Hematopoietic multipotent progenitor cell treated with erythropoietin and hydrocortisone succinate and interleukin-3 and kit ligand, for 17 days (in vitro differentiated cells): ENCODE measurements around the gene EPAS1.

ENCODE experiments used
- DNase-seq: peaks from one replicate; pipeline ENCODE4 v3.0.0-alpha.2; 2015; ENCODE audit warnings: low spot score

The EPAS1 gene

DNA sequence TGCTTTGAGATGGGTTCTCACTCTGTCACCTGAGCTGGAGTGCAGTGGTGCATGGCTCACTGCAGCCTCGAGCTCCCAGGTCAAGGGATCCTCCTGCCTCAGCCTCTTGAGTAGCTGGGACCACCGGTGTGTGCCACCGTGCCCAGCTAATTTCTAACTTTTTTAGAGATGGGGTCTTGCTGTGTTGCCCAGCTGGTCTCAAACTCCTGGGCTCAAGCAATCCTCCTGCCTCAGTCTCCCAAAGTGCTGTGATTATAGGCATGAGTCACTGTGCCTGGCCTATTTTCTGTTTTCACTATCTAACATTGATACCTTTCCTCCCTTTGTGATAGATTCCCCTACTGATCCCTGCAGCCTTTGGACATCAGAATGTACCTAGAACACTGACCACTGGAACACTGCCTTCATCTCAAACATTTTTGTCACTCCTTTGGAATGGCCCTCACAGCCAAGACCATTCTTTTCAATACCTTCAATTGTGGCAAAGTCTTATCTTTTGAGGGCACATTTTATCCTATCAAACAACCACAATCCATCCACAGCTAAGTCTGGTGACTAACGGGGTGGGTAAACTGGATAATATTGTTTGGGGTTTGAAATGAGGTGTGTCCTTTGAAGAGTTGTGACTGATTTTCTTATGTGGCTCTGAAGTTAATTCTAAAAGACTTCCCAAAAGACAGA, 43.7 kb downstream of the EPAS1 start:
- DNase-seq, result peak; percentile 13

DNA sequence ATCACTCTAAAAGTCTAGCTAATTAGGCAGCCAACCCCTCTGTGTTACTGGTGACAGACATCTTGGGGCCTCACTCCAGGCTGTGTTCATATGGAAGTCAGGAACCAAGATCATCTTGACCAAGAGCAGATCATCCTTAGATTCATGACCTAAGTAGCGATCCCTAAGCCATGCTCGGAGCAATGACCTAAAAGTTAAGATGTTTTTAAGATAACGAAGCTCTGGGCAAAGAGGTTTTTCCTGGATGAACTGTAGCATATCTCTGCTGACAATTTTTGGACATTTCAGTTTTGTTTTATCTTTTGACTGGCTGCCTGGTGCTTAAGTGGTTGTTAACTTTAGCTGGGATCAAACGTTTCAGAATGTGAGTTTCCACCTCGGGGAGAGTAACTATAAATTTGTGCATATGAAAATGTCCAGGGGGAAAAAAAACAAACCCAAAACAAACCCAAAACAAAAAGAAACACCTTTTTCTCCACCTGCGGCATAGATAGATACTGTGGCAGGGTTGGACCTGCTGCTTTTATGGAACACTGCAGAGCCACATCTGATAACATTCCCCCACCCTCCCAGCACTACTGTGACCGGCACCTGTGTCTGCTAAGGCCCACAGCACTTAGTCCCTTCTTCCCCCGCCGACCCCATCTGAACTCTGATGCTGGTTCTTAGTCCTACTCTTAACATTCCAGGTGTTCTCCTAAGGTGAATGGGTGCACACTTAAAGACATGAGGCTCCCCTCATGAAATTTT, 45.5 kb downstream of the EPAS1 start:
- no peak for DNase-seq

DNA sequence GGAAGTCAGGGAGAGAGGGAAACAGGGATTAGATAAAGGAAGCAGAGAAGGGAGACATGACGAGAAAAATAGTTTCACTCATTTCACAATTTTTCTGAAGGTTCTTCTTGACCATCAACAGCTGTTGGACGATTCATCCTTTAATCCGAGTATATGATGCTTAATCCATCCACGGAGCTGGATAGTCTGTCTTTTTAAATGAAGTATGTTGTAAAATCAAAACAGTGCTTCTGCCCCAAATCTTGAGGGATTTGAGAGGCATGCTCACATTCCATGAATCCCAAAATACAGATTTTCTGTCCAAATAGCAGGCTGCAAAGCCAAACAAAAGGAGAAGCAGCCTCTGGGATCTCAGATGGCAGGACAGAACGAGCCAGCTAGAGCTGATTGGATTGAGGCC, 47.5 kb downstream of the EPAS1 start:
- DNase-seq, result no peak

- no peak for DNase-seq
Observed at GRCh38 chr2:46345775-46346174, 48.6 kb downstream of the EPAS1 start.

GRCh38 chr2:46346719-46347118, 49.5 kb downstream of the EPAS1 start:
- DNase-seq, result no peak

GRCh38 chr2:46347648-46348280, 50.6 kb downstream of the EPAS1 start:
- DNase-seq, result no peak

- no peak for DNase-seq
Observed at GRCh38 chr2:46349115-46349547, 51.9 kb downstream of the EPAS1 start.

DNA sequence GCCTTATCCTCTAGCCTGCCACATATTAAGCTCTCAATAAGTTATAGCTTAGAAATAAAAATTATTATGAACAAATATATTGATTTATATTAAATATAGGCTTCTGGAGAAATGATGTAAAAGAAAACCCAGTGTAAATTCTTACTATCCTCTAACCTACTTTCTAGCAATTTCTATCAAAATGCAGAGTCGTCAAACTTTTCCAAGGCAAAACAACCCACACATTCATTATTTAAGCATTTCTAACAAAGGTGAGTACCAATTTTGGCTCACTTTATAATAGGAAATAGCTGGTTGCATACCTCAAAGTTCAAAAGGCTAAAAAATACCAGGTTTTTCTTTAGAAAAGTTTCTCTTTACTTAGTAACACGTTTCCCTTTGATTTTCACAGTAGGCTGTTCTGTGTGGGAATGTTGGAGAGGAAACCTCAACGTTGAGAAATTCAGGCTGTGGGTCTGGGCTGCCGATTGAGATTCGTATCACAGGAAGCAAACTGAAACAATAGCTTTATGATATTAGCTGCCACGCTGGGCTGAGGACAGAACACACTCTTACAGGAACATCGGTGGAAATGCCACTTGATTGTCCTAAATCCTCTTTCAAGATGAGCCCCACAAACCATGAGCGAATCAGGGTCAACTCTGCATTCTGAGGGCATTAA, 53.0 kb downstream of the EPAS1 start:
- no peak for DNase-seq

- DNase-seq, result no peak
Observed at GRCh38 chr2:46351098-46351749, 54.0 kb downstream of the EPAS1 start.

DNA sequence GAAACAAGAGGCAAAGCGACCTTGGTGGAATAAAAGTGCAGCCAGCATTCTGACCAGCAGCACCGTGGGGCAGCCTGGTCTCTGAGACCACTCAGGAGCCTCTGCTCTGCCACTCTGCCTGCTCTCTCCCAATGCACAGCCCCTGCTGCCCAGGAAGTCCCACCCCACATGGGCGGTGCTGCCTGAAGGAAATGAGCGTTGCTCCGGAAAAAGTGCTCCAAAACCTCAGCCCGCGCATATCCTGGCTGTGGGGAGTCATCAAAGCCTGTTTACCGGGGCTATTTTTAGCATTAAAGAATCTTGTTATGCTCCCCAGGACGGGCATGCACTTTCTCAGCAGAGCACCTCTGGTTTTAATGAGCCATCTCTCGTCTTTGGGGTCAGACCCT, 54.5 kb downstream of the EPAS1 start:
- no peak for DNase-seq

DNA sequence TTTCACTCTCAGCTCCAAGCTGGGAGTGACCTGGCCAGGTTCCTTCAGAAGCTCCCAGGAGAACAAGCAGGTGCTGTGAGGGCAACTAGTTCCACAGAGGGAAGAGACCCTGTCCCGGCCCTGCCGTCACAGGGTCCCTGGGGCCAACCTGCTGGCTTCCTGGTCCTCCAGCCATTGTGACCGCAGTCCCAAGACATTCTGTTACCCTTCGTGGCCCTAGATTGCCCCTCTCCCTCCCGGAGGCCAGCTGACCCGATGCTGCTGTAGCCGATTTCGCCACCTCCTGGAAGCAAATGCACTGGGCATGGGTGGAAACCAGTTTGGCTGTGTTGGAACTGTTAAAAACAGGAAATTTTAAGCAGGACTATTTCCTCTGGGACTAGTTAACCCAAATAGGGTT, 55.4 kb downstream of the EPAS1 start:
- DNase-seq, result no peak

DNA sequence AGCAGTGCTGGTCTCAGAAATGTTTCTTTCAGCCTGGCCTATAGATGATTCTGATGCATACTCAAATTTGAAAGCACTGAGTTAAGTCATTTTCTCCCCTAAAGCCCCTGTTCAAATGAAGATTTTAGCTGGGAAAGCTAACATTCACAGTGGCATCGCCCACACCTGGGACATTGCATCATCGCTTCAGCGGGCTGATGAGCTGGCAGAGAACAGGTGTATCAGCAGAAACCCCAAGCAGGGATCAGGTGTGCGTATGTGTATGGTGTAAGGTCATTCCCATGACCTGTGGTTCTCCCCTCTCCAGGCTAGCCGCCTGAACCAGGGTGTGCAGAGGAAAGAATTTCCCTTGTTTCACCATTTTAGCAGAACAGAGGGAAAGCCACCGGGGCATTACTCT, 56.3 kb downstream of the EPAS1 start:
- DNase-seq, result no peak

- no peak for DNase-seq
Observed at GRCh38 chr2:46355756-46356155, 58.5 kb downstream of the EPAS1 start.

DNA sequence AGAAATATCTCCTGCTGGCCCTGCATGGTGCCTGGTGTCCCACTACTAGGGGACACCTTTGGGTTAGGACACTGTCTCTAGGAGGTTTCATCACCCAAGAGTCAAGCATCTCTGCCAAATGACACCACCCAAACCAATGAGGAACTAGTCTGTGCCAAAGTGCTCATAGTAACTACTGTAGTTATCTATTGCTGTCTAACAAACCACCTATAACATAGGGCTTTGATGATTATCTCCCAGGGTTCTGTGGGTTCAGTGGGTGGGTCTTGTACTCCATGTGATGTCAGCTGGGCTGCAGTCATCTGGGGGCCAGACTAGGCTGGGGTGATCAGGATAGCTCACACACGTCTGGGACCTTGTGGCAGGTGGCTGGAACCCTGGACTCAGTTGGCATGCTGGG, 59.8 kb downstream of the EPAS1 start:
- DNase-seq, result no peak

GRCh38 chr2:46358713-46359112, 61.5 kb downstream of the EPAS1 start:
- DNase-seq, result no peak

- DNase-seq, result no peak
Observed at GRCh38 chr2:46360303-46360702, 63.1 kb downstream of the EPAS1 start.

GRCh38 chr2:46361920-46362666, 64.9 kb downstream of the EPAS1 start:
- no peak for DNase-seq

- DNase-seq, result no peak
Observed at GRCh38 chr2:46362667-46363012, 65.4 kb downstream of the EPAS1 start.

GRCh38 chr2:46363535-46364170, 66.4 kb downstream of the EPAS1 start:
- DNase-seq, result no peak

DNA sequence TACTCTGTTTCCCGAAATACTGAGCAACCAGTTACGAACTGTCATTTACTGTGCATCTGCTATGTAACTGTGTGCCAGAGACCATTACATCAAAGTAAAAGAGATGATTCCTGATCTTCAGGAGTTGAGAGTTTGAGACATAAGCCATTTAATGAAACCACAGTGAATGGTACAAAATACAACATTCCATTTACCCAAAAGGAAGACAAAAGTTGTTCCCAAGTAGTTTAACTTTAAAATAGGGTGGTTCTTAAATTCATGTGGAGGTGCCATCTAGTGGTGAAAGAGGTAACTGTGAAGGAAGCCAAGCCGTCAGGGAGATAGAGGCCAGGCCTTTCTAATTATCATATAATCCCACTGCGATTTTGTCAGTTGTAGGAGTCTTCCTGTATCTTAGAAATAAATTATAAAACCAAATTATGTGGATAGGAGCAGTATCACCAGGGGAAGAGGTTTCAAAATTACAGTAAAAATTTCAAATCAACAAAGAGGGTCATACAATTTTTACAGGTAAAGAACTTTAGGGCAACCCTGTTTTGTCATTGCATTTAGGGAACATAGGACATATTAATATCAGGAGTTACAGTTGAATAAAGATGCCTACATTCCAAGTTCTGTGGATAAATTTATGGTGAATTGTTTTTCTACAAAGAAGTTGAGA, 67.7 kb downstream of the EPAS1 start:
- DNase-seq, result peak; percentile 60
